MM.1S (cell line): Measurements from ENCODE around the gene ZBTB45.

Experiments
- DNase-seq: peaks from one replicate; pipeline ENCODE4 v3.0.0-alpha.2; 2015
- H2AFZ ChIP-seq: fragments of 300-600 bp; sonication (generic); 2 replicates; pipeline ENCODE4 v1.6.0; 2016; ENCODE audit warnings: antibody characterized with exemption, low read length
- H3F3A ChIP-seq: fragments of 300-600 bp; sonication (generic); 2 replicates; pipeline ENCODE4 v1.6.1; 2016; ENCODE audit warnings: mild to moderate bottlenecking, antibody characterized with exemption, low read length, moderate library complexity, mixed read lengths; ENCODE audit not compliant: insufficient read depth
- H3K27ac ChIP-seq: fragments of 300-600 bp; sonication (generic); 2 replicates; pipeline ENCODE4 v1.5.1; 2016; ENCODE audit warnings: mild to moderate bottlenecking, low read length
- H3K27me3 ChIP-seq: fragments of 300-600 bp; sonication (generic); replicated peaks from 2 replicates; pipeline ENCODE4 v1.6.0; 2016; ENCODE audit warnings: low read length; ENCODE audit not compliant: insufficient read depth
- H3K36me3 ChIP-seq: fragments of 300-600 bp; sonication (generic); replicated peaks from 2 replicates; pipeline ENCODE4 v1.6.1; 2016; ENCODE audit warnings: mild to moderate bottlenecking, low read length, mixed read lengths; ENCODE audit not compliant: insufficient read depth
- H3K4me1 ChIP-seq: fragments of 300-600 bp; sonication (generic); 2 replicates; pipeline ENCODE4 v1.6.1; 2016; ENCODE audit warnings: low read length, mixed read lengths
- H3K4me2 ChIP-seq: fragments of 300-600 bp; sonication (generic); 2 replicates; pipeline ENCODE4 v1.6.0; 2016; ENCODE audit warnings: low read depth, low read length
- H3K4me3 ChIP-seq: fragments of 300-600 bp; sonication (generic); 2 replicates; pipeline ENCODE4 v1.5.1; 2016; ENCODE audit warnings: low read length, mixed read lengths
- H3K79me2 ChIP-seq: fragments of 300-600 bp; sonication (generic); 2 replicates; pipeline ENCODE4 v1.6.1; 2016; ENCODE audit warnings: mixed run types, low read length, mixed read lengths
- H3K9ac ChIP-seq: fragments of 300-600 bp; sonication (generic); 2 replicates; pipeline ENCODE4 v1.6.1; 2016; ENCODE audit warnings: low read length, mixed read lengths
- H3K9me2 ChIP-seq: fragments of 300-600 bp; sonication (generic); replicated peaks from 2 replicates; pipeline ENCODE4 v1.6.1; 2016; ENCODE audit warnings: mild to moderate bottlenecking, low read length, mixed read lengths; ENCODE audit not compliant: insufficient read depth
- H3K9me3 ChIP-seq: fragments of 300-600 bp; sonication (generic); replicated peaks from 2 replicates; pipeline ENCODE4 v1.6.1; 2016; ENCODE audit warnings: mild to moderate bottlenecking, low read length, mixed read lengths; ENCODE audit not compliant: insufficient read depth
- H4K20me1 ChIP-seq: fragments of 300-600 bp; sonication (generic); 2 replicates; pipeline ENCODE4 v1.6.1; 2016; ENCODE audit warnings: mild to moderate bottlenecking, low read length, moderate library complexity, mixed read lengths; ENCODE audit not compliant: insufficient read depth
- CTCF ChIP-seq: fragments of 300-600 bp; sonication (generic); IDR thresholded peaks from 2 replicates; pipeline ENCODE4 v1.5.1; 2016; ENCODE audit warnings: antibody characterized with exemption, low read length, mixed read lengths
- EZH2 ChIP-seq: fragments of 300-600 bp; sonication (generic); optimal IDR thresholded peaks from 2 replicates; pipeline ENCODE3; 2017; ENCODE audit warnings: low read depth, mild to moderate bottlenecking, antibody characterized with exemption, low read length, mixed read lengths
- EZH2phosphoT487 ChIP-seq: fragments of 300-600 bp; sonication (generic); IDR thresholded peaks from 2 replicates; pipeline ENCODE4 v1.6.1; 2018; ENCODE audit warnings: antibody characterized with exemption, low read length

ZBTB45 gene

GRCh38 chr19:58469241-58470013 is 50.2 kb downstream of the ZBTB45 start:
- Histone ChIP-seq H3K4me3 (no peak overlapping the region), H3K9ac (no peak overlapping the region), H3K9me3 (no peaks in the 10 kb centered on the region), H3K4me1 (no peaks in the 10 kb centered on the region), H3K36me3 (0 out of 2 replicates have a peak, but pooled peaks cover 4% of the 10 kb centered on the region), H3K79me2 (peaks cover 26% of the 10 kb centered on the region), H4K20me1 (no peaks in the 10 kb centered on the region), H3K27me3 (no peaks in the 10 kb centered on the region; the same call in 1 of the 2 replicates), H3K4me2 (no peak overlapping the region), H3K9me2 (no peaks in the 10 kb centered on the region), H3F3A (no peaks in the 10 kb centered on the region), H3K27ac (no peak overlapping the region), H2AFZ (no peak overlapping the region)
- DNase-seq, result no peak
- TF ChIP-seq EZH2 (no peak), EZH2phosphoT487 (no peak), CTCF (no peak)

- Histone ChIP-seq H3K9me3 (no peaks in the 10 kb centered on the region), H3K4me3 (no peak overlapping the region), H3K4me1 (no peaks in the 10 kb centered on the region), H2AFZ (no peak overlapping the region), H3K79me2 (peaks cover 26% of the 10 kb centered on the region), H4K20me1 (no peaks in the 10 kb centered on the region), H3K4me2 (peak overlapping the region; percentile 16; the same call in 1 of the 2 replicates), H3F3A (no peaks in the 10 kb centered on the region), H3K9ac (no peak overlapping the region), H3K27ac (no peak overlapping the region), H3K36me3 (0 out of 2 replicates have a peak, but pooled peaks cover 4% of the 10 kb centered on the region), H3K27me3 (no peaks in the 10 kb centered on the region; the same call in 1 of the 2 replicates), H3K9me2 (no peaks in the 10 kb centered on the region)
- TF ChIP-seq EZH2 (no peak), EZH2phosphoT487 (no peak), CTCF (no peak)
- no peak for DNase-seq
Observed at GRCh38 chr19:58468216-58468839, 51.3 kb downstream of the ZBTB45 start.

GRCh38 chr19:58466760-58467589 is 52.6 kb downstream of the ZBTB45 start, which contains the start of gene ZNF324:
Gene ZNF324 (plus strand): TSS chr19:58467080. CDS start chr19:58469186, 2,106 bp downstream.
- H3K9ac ChIP-seq, result peak within 1 kb of the TSS; percentile 93
- H3K4me2 ChIP-seq, result peak within 1 kb of the TSS; percentile 89
- no peaks in the 10 kb centered on the region for H3F3A ChIP-seq
- DNase-seq, result peak; percentile 98
- no peaks in the 10 kb centered on the region for H3K4me1 ChIP-seq
- 0 out of 2 replicates have a peak, but pooled peaks cover 3% of the 10 kb centered on the region for H3K36me3 ChIP-seq
- peak within 1 kb of the TSS; percentile 57; the same call in 1 of the 2 replicates for H3K27ac ChIP-seq
- peak within 1 kb of the TSS; percentile 91 for H2AFZ ChIP-seq
- peak within 1 kb of the TSS; percentile 93 for H3K4me3 ChIP-seq
- TF ChIP-seq CTCF, result no peak
- TF ChIP-seq EZH2phosphoT487, result no peak
- no peak for TF ChIP-seq EZH2
- no peaks in the 10 kb centered on the region; the same call in 1 of the 2 replicates for H3K27me3 ChIP-seq
- no peaks in the 10 kb centered on the region for H3K9me2 ChIP-seq
- H3K79me2 ChIP-seq, result peaks cover 26% of the 10 kb centered on the region
- no peaks in the 10 kb centered on the region for H4K20me1 ChIP-seq
- no peaks in the 10 kb centered on the region for H3K9me3 ChIP-seq
